Subcutaneous adipose tissue (tissue), 4 donors: ENCODE data around the gene MORN5. TPM values are rescaled to one million over a fixed set of nuclear protein-coding genes. Genes with fewer than 3 reads are reported as not detected.

Experiments used
- CTCF ChIP-seq: fragments of 450-650 bp; IDR thresholded peaks from one replicate; pipeline ENCODE4 v1.5.1; 2016; ENCODE audit warnings: low read depth, mild to moderate bottlenecking, control low read depth, antibody characterized with exemption, moderate library complexity
- total RNA-seq, 4 donors: library from RNA; depleted of rRNA; stranded (reverse); fragments of >200 nt; gene quantifications; one replicate each; pipeline ENCODE4 v1.1.0, GENCODE V29; 2016

The MORN5 gene
- total RNA-seq, 4 donors from 2014 or later: not detected

- no peak for TF ChIP-seq CTCF
Measured at GRCh38 chr9:122126331-122127261, 33.1 kb upstream of the MORN5 start.

DNA sequence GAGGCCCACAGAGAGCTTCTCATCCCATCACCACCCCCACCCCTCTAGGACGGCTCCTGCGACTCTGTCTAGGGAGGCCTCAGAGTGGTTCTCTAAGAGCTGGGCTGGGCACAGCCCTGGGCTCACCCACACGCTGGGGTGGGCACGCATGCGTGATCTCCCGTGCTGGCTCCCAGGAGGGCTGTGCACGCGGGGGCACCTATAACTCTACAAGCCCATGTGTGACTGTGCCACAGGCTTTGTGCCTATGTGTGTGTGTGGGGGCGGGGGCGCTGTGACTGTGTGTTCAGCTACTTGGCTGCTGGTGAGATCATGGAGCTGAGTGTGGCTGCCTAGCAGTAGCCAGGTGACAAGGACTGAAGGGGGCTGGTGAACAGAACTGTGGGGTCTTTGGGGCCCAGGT lies 32.3 kb upstream of the MORN5 start:
- no peak for TF ChIP-seq CTCF

DNA sequence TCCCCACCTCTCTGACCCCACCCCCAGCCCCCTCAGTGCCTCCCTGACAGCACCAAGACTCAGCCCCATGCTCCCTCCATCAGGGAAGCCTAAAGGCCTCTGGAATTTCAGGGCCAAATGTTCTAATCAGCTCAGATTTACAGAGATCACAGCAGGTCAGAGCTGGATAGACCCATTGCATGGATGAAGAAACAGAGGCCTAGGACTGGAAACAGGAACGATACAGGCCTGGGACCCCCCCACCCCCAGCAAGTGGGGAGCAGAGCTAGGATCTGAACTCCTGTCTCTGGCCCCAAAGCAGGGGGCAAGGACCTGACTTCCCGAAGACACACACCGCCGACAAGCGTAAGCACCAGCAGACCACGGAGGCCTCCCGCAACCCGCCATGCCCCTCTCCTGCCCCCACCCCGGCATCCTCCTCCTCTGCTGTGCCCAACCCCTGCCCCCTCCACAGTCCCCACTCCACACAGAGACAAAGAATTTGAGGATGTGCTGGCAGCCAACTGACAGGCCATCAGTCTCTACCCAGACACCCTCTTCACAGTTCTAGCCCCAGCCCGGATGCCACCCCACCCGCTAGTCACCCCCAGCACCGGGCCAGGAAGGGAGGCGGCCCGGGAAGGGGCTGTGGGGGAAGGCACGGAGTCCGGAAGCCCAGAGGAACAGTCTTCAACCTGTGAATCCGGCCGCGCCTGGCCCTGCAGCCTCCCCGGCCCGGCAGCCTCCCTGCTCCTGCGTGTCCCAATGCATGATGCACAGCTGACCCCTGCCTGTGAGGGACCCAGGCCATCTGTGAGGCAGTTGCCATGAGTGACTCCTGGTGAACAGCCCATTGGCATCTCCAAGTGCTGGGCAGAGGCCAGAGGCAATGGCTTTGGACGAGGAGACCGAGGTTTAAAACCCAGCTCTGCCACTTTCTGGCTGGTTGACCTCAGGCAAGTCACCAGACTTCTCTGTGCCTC lies 31.4 kb upstream of the MORN5 start:
- no peak for TF ChIP-seq CTCF

- no peak for TF ChIP-seq CTCF
Measured at GRCh38 chr9:122128969-122129343, 30.8 kb upstream of the MORN5 start.

GRCh38 chr9:122129969-122130368 lies 29.7 kb upstream of the MORN5 start:
- no peak for TF ChIP-seq CTCF

DNA sequence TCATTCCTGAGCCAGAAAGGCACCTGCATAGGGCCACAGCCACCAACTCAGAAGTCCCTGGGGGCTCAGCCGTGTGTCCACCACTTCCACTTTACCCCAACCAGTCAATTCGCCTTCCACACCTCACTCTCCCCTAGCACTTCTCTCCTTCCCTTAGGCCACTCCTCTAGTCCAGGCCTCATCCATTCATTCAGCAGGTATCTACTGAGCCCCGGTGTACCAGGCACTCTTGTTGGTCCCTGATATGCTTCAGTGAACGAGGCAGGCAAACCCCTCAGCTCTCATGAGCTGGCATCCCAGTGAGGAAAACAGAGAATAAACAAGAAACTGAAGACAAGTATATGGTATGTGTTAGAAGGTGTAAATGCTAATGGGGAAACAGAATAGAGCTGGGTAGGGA lies 28.9 kb upstream of the MORN5 start:
- TF ChIP-seq CTCF: no peak

- TF ChIP-seq CTCF: no peak
Measured at GRCh38 chr9:122131401-122132001, 28.2 kb upstream of the MORN5 start.
